Measurements from ENCODE around the gene RNF186. TPM values are rescaled to one million over a fixed set of nuclear protein-coding genes. Genes with fewer than 3 reads are reported as not detected.

RNF186 gene
- total RNA-seq, 2 experiments from 2014 or later = not detected

DNA sequence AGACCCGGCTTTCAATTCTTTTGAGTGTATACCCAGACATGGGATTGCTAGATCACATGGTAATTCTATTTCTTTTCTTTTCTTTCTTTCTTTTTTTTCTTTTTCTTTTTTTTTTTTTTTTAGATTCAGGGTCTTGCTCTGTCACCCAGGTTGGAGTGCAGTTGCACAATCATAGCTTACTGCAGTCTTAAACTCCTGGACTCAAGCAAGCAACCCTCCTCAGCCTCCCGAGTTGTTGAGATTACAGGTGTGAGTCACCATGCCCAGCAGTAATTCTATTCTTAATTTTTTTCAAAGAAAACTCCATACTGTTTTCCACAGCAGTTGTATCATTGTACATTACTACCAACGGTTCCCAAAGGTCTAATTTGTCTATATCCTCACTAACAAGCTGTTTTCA lies 13.5 kb upstream of the RNF186 start:
- no peak overlapping the region for H3K27ac Mint-ChIP-seq
- no peak overlapping the region for H3K4me3 Mint-ChIP-seq
- no peak for DNase-seq
- H3K36me3 Mint-ChIP-seq (ENCODE audit: low read depth) = no peaks in the 10 kb centered on the region
- peaks cover 5% of the 10 kb centered on the region for H3K9me3 Mint-ChIP-seq
- TF ChIP-seq, protein P1, sequence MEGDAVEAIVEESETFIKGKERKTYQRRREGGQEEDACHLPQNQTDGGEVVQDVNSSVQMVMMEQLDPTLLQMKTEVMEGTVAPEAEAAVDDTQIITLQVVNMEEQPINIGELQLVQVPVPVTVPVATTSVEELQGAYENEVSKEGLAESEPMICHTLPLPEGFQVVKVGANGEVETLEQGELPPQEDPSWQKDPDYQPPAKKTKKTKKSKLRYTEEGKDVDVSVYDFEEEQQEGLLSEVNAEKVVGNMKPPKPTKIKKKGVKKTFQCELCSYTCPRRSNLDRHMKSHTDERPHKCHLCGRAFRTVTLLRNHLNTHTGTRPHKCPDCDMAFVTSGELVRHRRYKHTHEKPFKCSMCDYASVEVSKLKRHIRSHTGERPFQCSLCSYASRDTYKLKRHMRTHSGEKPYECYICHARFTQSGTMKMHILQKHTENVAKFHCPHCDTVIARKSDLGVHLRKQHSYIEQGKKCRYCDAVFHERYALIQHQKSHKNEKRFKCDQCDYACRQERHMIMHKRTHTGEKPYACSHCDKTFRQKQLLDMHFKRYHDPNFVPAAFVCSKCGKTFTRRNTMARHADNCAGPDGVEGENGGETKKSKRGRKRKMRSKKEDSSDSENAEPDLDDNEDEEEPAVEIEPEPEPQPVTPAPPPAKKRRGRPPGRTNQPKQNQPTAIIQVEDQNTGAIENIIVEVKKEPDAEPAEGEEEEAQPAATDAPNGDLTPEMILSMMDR (IDR thresholded peaks at IDR 0.05) = no peak
- peaks cover 14% of the 10 kb centered on the region for H3K4me1 Mint-ChIP-seq (ENCODE audit: low read depth)
- POLR2A ChIA-PET = no interaction called here
- ATAC-seq = no peak
- CTCF ChIA-PET = no interaction called here
- peaks cover 32% of the 10 kb centered on the region for H3K27me3 Mint-ChIP-seq
- intact Hi-C loops (cut with micrococcal nuclease) = no loop called here

DNA sequence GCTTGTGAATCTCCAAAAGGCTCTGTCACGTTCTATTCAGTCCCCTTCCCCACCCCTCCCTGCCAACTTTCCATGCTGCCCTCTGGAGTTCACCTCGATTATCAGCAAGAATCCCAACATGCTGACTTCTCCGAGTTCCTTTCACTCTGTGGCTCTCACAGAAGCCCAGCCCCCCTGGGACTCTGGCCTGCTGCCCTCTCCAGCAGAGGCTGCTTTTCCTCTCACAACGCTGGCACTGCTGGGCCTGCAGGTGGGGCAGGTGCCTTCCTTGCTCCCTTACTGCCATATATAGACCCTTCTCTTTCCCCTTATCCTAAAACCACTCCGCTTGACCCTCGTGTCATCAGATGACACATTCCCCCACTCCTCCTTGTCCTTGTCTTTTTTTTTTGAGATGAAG lies 10.2 kb upstream of the RNF186 start:
- Mint-ChIP-seq H3K27ac (no peak overlapping the region), H3K9me3 (no peaks in the 10 kb centered on the region), H3K27me3 (peaks cover 20% of the 10 kb centered on the region), H3K4me3 (no peak overlapping the region), H3K36me3 (ENCODE audit: low read depth) (no peaks in the 10 kb centered on the region), H3K4me1 (ENCODE audit: low read depth) (peaks cover 11% of the 10 kb centered on the region)
- ChIA-PET POLR2A (no interaction called here), CTCF (no interaction called here)
- intact Hi-C loops (cut with micrococcal nuclease) = no loop called here
- DNase-seq (no peak), ATAC-seq (no peak)
- TF ChIP-seq, protein P1 (IDR thresholded peaks at IDR 0.05) = no peak

DNA sequence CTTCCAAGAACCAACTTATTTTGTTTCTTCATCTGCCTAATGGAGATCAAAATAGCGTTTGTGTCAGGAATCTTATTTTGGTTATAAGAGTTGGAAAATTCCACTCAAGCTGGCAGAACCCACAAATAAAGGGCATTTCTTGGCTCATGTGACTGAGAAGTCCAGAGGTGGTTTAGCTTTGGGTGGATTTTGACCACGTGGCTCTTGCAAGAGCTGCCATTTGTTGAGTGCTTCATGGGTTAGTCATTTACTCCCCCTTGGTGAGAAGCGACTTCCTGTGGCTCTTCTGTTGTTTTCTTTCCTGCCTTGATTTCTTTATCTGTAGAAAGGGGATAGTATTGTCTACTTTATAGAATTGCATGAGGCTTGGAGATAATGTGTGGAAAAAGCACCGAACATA lies 9.5 kb upstream of the RNF186 start:
- H3K27ac Mint-ChIP-seq = no peak overlapping the region
- POLR2A ChIA-PET = no interaction called here
- no peak overlapping the region for H3K4me3 Mint-ChIP-seq
- intact Hi-C loops (cut with micrococcal nuclease) = no loop called here
- DNase-seq (peak; percentile 25), ATAC-seq (peak; percentile 49)
- H3K4me1 Mint-ChIP-seq (ENCODE audit: low read depth) = peaks cover 11% of the 10 kb centered on the region
- TF ChIP-seq, protein P1 (IDR thresholded peaks at IDR 0.05) = no peak
- no peaks in the 10 kb centered on the region for H3K9me3 Mint-ChIP-seq
- no peaks in the 10 kb centered on the region for H3K36me3 Mint-ChIP-seq (ENCODE audit: low read depth)
- CTCF ChIA-PET = interaction anchor here (1.2 kb wide), 1 partner anchor 13 kb away, joined by 3 read pairs; no protein-coding TSS in a partner anchor
- H3K27me3 Mint-ChIP-seq = peaks cover 18% of the 10 kb centered on the region

DNA sequence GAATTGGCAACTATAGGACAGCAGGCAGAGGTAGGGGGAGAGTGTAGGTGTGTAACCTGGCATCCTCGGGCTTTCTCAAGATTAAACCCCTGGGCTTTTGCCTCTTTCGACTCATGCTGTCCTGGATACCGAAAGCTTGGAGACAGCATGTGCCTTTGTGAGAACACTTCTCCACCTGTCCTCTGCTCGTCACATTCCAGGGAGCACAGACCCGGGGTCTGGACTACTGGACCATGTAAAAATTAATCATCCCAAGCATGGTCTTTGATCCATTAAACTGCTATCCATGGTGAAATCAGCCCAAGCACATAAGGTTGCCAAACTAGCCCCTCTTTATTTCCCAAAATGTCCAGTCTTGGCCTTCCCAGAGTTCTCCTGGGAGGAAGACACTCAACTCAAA lies 9.0 kb upstream of the RNF186 start:
- Mint-ChIP-seq H3K27me3 (peaks cover 15% of the 10 kb centered on the region), H3K4me3 (no peak overlapping the region), H3K36me3 (ENCODE audit: low read depth) (no peaks in the 10 kb centered on the region), H3K4me1 (ENCODE audit: low read depth) (peaks cover 11% of the 10 kb centered on the region), H3K9me3 (no peaks in the 10 kb centered on the region), H3K27ac (no peak overlapping the region)
- POLR2A ChIA-PET = interaction anchor here (0.6 kb wide), 1 partner anchor 549 kb away, joined by 5 read pairs; no protein-coding TSS in a partner anchor
- ATAC-seq (no peak), DNase-seq (no peak)
- intact Hi-C loops (cut with micrococcal nuclease) = no loop called here
- TF ChIP-seq, protein P1 (IDR thresholded peaks at IDR 0.05) = no peak
- CTCF ChIA-PET = interaction anchor here (1.2 kb wide), 1 partner anchor 12 kb away, joined by 3 read pairs; no protein-coding TSS in a partner anchor

DNA sequence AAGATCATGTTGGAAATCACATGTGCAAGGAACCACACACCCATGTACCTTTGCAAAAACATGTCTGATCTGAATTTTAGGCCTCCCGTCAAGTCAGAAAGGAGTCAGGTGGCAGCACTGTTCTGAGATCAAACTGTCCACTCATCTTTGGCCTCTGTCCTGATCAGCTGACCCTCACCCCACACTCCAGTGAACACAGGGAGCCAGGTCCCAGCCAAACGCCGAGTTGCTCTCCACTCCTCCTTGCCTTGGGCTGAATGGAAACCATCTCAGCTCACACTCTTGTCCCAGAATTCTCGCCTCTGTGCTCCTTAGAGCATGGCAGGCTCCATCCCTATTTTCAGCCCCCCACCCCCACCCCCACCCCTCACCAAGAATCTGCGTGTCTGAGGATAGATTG lies 4.6 kb upstream of the RNF186 start:
- Mint-ChIP-seq H3K36me3 (ENCODE audit: low read depth) (no peaks in the 10 kb centered on the region), H3K4me3 (no peak overlapping the region), H3K27ac (no peak overlapping the region), H3K27me3 (peaks cover 1% of the 10 kb centered on the region), H3K4me1 (ENCODE audit: low read depth) (peaks cover 3% of the 10 kb centered on the region), H3K9me3 (no peaks in the 10 kb centered on the region)
- ChIA-PET CTCF (no interaction called here), POLR2A (no interaction called here)
- TF ChIP-seq, protein P1 (IDR thresholded peaks at IDR 0.05) = no peak
- ATAC-seq (no peak), DNase-seq (no peak)
- intact Hi-C loops (cut with micrococcal nuclease) = no loop called here
